Skeletal muscle tissue (tissue), 4 donors: ENCODE results near the gene MYF6. TPM values are rescaled to one million over a fixed set of nuclear protein-coding genes. Genes with fewer than 3 reads are reported as not detected.

ENCODE experiments used
- H3K27ac ChIP-seq: one replicate; pipeline ENCODE4 v1.7.0; 2013; ENCODE audit warnings: mild to moderate bottlenecking, low read depth, low read length, inconsistent platforms
- H3K27me3 ChIP-seq, 3 donors: one replicate each; pipeline ENCODE4 v1.7.0; 2013; ENCODE audit warnings: low read length in 3 of 3; ENCODE audit not compliant: control insufficient read depth in 3 of 3, insufficient read depth in 3 of 3
- H3K36me3 ChIP-seq, 3 donors: one replicate each; pipeline ENCODE4 v1.7.0; 2013; ENCODE audit warnings: low read length in 3 of 3; ENCODE audit not compliant: control insufficient read depth in 3 of 3, insufficient read depth in 3 of 3
- H3K4me1 ChIP-seq, 3 donors: one replicate each; pipeline ENCODE4 v1.7.0; 2013; ENCODE audit warnings: low read length in 3 of 3, mild to moderate bottlenecking in 3 of 3; ENCODE audit not compliant: control insufficient read depth in 3 of 3, insufficient read depth in 3 of 3
- H3K4me3 ChIP-seq, 3 donors: one replicate each; pipeline ENCODE4 v1.7.0; 2013; ENCODE audit warnings: low read length in 3 of 3
- H3K9ac ChIP-seq, 3 donors: one replicate each; pipeline ENCODE4 v1.7.0; 2013; ENCODE audit warnings: low read length in 3 of 3, mild to moderate bottlenecking in 3 of 3, moderate library complexity in 2 of 3, low read depth in 1 of 3
- H3K9me3 ChIP-seq, 3 donors: one replicate each; pipeline ENCODE4 v1.7.0; 2013; ENCODE audit warnings: low read length in 3 of 3; ENCODE audit not compliant: control insufficient read depth in 3 of 3
- total RNA-seq: library from RNA; depleted of rRNA; stranded (reverse); fragments of >200 nt; gene quantifications from one replicate; pipeline ENCODE4 v1.2.3, GENCODE V29; 2014
- donor health status: Osteomylitis.

The MYF6 gene
- total RNA-seq, 1 donor from 2014 or later: 136 TPM

DNA sequence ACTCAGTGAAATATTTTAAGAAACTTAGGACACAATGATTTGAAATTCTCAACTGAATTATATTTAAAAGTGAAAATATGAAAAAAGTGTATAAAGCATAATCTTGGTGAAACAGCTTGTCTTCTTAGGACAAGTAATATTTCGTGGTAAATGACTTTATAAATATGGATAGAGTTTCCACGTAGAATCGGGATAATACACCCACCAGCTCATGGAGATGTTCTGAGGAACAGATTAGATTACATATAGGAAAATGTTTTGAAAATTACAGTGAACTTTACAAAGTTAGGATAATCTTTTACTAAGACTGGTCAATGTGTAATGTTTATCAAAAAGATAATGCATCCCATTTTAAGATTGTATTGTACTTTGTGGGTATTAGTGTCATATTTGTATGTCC, 25.6 kb upstream of the MYF6 start:
- H3K4me1 ChIP-seq: peaks cover 2 to 10% (median 5%) of the 10 kb centered on the region in 3 donors
- H3K9ac ChIP-seq: peak overlapping the region; percentile 12 to 36 (median 33)
- no peaks in the 10 kb centered on the region for H3K9me3 ChIP-seq
- peak overlapping the region; percentile 68 for H3K27ac ChIP-seq
- H3K4me3 ChIP-seq: peak overlapping the region in 2 of 3 donors; percentile 13 to 26
- no peaks in the 10 kb centered on the region for H3K36me3 ChIP-seq
- H3K27me3 ChIP-seq: no peaks in the 10 kb centered on the region

GRCh38 chr12:80684077-80684495, 23.3 kb upstream of the MYF6 start:
- Histone ChIP-seq H3K9ac (no peak overlapping the region), H3K9me3 (peaks cover 0 to 2% (median 0%) of the 10 kb centered on the region in 3 donors), H3K36me3 (no peaks in the 10 kb centered on the region), H3K27ac (no peak overlapping the region), H3K4me3 (no peak overlapping the region), H3K4me1 (peaks cover 0 to 7% (median 5%) of the 10 kb centered on the region in 3 donors), H3K27me3 (no peaks in the 10 kb centered on the region)

GRCh38 chr12:80690090-80690489, 17.3 kb upstream of the MYF6 start:
- Histone ChIP-seq H3K9me3 (peaks cover 0 to 2% (median 0%) of the 10 kb centered on the region in 3 donors), H3K9ac (no peak overlapping the region), H3K27me3 (no peaks in the 10 kb centered on the region), H3K4me1 (peaks cover 6 to 9% (median 6%) of the 10 kb centered on the region in 3 donors), H3K36me3 (no peaks in the 10 kb centered on the region), H3K27ac (no peak overlapping the region), H3K4me3 (no peak overlapping the region)

- H3K36me3 ChIP-seq: no peaks in the 10 kb centered on the region
- H3K27ac ChIP-seq: no peak overlapping the region
- peaks cover 0 to 2% (median 0%) of the 10 kb centered on the region in 3 donors for H3K9me3 ChIP-seq
- H3K27me3 ChIP-seq: no peaks in the 10 kb centered on the region
- H3K4me3 ChIP-seq: no peak overlapping the region
- H3K9ac ChIP-seq: no peak overlapping the region
- H3K4me1 ChIP-seq: peaks cover 6 to 9% (median 6%) of the 10 kb centered on the region in 3 donors
Observed at GRCh38 chr12:80690513-80690912, 16.9 kb upstream of the MYF6 start.

GRCh38 chr12:80692114-80692513, 15.3 kb upstream of the MYF6 start:
- no peaks in the 10 kb centered on the region for H3K27me3 ChIP-seq
- no peak overlapping the region for H3K9ac ChIP-seq
- peaks cover 0 to 2% (median 0%) of the 10 kb centered on the region in 3 donors for H3K9me3 ChIP-seq
- peaks cover 8 to 9% (median 9%) of the 10 kb centered on the region in 3 donors for H3K4me1 ChIP-seq
- H3K36me3 ChIP-seq: no peaks in the 10 kb centered on the region
- no peak overlapping the region for H3K27ac ChIP-seq
- peak overlapping the region in 1 of 3 donors; percentile 36 for H3K4me3 ChIP-seq

DNA sequence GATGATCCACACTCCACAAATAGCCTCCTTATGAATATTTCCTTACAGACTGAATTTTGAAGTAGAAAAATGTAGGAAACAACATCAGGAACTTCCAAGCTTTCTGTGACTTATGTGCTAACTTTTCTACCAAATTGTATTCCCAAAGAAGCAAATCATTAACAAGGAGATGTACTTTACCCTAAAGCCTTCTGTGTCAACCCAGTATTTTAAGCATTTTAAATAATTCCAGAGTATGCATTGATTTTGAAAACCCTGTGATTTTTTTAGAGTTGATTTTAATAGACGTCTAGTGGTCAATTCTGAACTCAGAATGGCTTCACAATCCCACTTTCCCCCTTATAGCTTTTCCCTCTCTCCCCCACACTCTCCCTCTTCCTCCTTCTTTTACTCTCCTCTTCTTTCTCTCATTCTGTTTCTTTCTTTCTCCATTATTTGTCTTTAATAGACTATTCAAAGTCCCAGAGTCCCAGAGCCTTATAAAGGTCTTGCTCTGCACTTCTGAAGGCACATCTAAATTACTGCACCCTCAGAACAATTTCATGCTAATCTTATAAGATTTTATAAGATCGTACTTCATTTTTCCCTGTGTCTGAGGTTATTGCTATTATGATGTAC, 10.1 kb upstream of the MYF6 start:
- Histone ChIP-seq H3K4me3 (no peak overlapping the region), H3K27me3 (no peaks in the 10 kb centered on the region), H3K36me3 (no peaks in the 10 kb centered on the region), H3K27ac (peak overlapping the region; percentile 72), H3K9ac (peak overlapping the region; percentile 27 to 58 (median 57)), H3K9me3 (no peaks in the 10 kb centered on the region), H3K4me1 (peaks cover 0 to 16% (median 7%) of the 10 kb centered on the region in 3 donors)

DNA sequence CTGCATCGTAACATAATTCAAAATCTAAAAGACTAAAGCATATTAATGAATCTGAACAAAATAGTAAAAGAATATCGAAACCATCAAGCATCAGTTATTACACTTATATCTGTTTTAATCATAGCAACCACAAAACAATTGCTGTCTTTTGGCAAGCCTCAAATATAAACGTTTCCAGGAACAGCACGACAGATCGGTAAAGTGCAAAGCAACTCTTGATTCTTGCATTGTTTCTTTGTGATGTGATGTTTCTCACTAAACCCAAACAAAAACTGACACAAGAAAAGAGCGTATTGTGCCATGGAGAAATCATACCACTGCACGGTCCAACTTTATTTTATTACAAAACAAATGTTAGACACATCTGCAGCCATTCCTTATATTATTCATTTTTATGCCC, 9.2 kb upstream of the MYF6 start:
- Histone ChIP-seq H3K27ac (peak overlapping the region; percentile 72), H3K27me3 (no peaks in the 10 kb centered on the region), H3K9me3 (no peaks in the 10 kb centered on the region), H3K4me3 (peak overlapping the region; percentile 13 to 52 (median 45)), H3K9ac (peak overlapping the region; percentile 27 to 68 (median 57)), H3K36me3 (no peaks in the 10 kb centered on the region), H3K4me1 (peaks cover 0 to 16% (median 6%) of the 10 kb centered on the region in 3 donors)

- H3K9ac ChIP-seq: peak overlapping the region; percentile 44 to 68 (median 57)
- no peaks in the 10 kb centered on the region for H3K36me3 ChIP-seq
- H3K9me3 ChIP-seq: no peaks in the 10 kb centered on the region
- no peaks in the 10 kb centered on the region for H3K27me3 ChIP-seq
- peak overlapping the region; percentile 13 to 52 (median 45) for H3K4me3 ChIP-seq
- peaks cover 0 to 18% (median 6%) of the 10 kb centered on the region in 3 donors for H3K4me1 ChIP-seq
- H3K27ac ChIP-seq: peak overlapping the region; percentile 72
Observed at GRCh38 chr12:80698847-80699542, 8.4 kb upstream of the MYF6 start.

GRCh38 chr12:80700327-80700726, 7.1 kb upstream of the MYF6 start:
- Histone ChIP-seq H3K4me1 (peaks cover 0 to 21% (median 8%) of the 10 kb centered on the region in 3 donors), H3K27ac (peak overlapping the region; percentile 76), H3K9me3 (no peaks in the 10 kb centered on the region), H3K27me3 (no peaks in the 10 kb centered on the region), H3K9ac (peak overlapping the region; percentile 26 to 47 (median 45)), H3K36me3 (no peaks in the 10 kb centered on the region), H3K4me3 (peak overlapping the region; percentile 24 to 44 (median 31))

DNA sequence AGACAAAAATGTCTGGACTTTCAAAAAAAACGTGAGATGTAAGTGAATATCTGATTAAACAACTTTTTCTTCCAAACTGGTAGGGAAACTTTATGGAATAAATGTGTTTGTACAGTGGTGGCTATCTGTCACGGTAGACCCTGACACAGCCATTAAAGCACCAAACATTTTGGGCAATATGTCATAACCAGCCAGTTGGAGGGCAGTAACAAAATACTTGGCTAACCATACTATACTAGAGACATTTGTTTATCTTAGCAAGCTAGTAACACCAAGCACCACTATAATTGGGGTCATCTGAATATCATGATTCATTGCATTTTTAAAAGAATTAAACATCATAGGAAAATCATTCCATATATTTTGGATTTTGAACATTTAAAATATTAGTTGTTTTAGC, 6.0 kb upstream of the MYF6 start:
- no peaks in the 10 kb centered on the region for H3K9me3 ChIP-seq
- H3K27me3 ChIP-seq: no peaks in the 10 kb centered on the region
- peak overlapping the region in 2 of 3 donors; percentile 44 to 48 for H3K4me3 ChIP-seq
- peaks cover 0 to 21% (median 8%) of the 10 kb centered on the region in 3 donors for H3K4me1 ChIP-seq
- H3K27ac ChIP-seq: peak overlapping the region; percentile 80
- peak overlapping the region; percentile 10 to 47 (median 45) for H3K9ac ChIP-seq
- H3K36me3 ChIP-seq: no peaks in the 10 kb centered on the region
